ENCODE data around the gene ATP10B.
A peak's percentile ranks its signal among the peaks of the same experiment; 100 is the strongest.

ATP10B gene

DNA sequence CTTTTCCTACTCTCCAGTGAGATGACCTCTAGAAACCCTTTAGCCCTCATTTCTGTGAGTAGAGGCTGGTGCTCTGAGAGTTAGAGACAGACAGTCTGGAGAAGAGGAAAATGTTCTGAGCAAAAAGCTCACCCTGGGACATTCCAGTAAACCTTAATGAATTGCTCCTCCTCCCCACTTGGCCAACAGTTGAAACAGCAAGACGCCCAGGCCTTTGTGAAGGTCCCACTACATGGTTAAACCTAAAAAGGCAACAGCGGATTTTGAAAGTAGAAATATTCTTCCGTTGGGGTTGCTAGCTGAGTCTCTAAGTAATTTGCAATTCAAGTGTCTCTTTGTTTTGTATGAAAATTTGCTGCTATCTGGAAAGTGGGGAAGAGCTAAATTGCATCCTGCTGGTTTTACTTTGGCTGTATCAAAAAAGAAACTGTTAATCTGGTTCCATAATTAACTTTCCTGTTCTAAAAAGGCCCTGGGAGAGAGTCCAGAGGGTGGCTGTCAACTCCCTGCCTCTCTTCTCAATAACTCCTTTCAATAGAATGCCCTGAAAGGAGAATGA lies 63.8 kb downstream of the ATP10B start:
- Histone ChIP-seq H3K9me3 (ENCODE audit: control insufficient read depth, insufficient read depth, low read depth, low read length) (no peaks in the 10 kb centered on the region), H3K4me3 (ENCODE audit: low read depth, low read length) (no peak overlapping the region), H3K27ac (ENCODE audit: extremely low read depth, low read depth, low read length) (no peak overlapping the region), H3K36me3 (ENCODE audit: control insufficient read depth in 2 of 2, insufficient read depth in 1 of 2, low read length in 2 of 2) (no peaks in the 10 kb centered on the region), H3K4me1 (ENCODE audit: control insufficient read depth, insufficient read depth, low read length) (no peaks in the 10 kb centered on the region)
- POLR2A ChIA-PET, result no interaction called here
- CTCF ChIA-PET, result interaction anchor here (1.1 to 2.3 kb wide), 3 partner anchors 11 to 350 kb away, joined by 4 to 14 read pairs (median 4); no protein-coding TSS in a partner anchor
- TF ChIP-seq YY1 (tag by site-specific recombination; IDR thresholded peaks at IDR 0.05) (no peak), ZSCAN30 (tag by site-specific recombination; IDR thresholded peaks at IDR 0.05) (no peak), ZNF23 (tag by site-specific recombination; IDR thresholded peaks at IDR 0.05; ENCODE audit: borderline replicate concordance) (no peak), ZSCAN16 (tag by site-specific recombination; IDR thresholded peaks at IDR 0.05) (no peak), ZNF157 (tag by site-specific recombination; IDR thresholded peaks at IDR 0.05) (no peak), ZNF394 (tag by site-specific recombination; IDR thresholded peaks at IDR 0.05; ENCODE audit: borderline replicate concordance) (no peak), ZNF138 (tag by site-specific recombination; IDR thresholded peaks at IDR 0.05; ENCODE audit: borderline replicate concordance) (no peak), IKZF3 (tag by site-specific recombination; IDR thresholded peaks at IDR 0.05) (no peak), ZNF837 (tag by site-specific recombination; IDR thresholded peaks at IDR 0.05) (no peak), KLF8 (tag by site-specific recombination; IDR thresholded peaks at IDR 0.05) (no peak), ZNF670 (tag by site-specific recombination; IDR thresholded peaks at IDR 0.05; ENCODE audit: low read depth) (no peak), ZNF830 (tag by site-specific recombination; IDR thresholded peaks at IDR 0.05; ENCODE audit: low read depth) (no peak), ZNF843 (tag by site-specific recombination; IDR thresholded peaks at IDR 0.05) (no peak), ZNF501 (tag by site-specific recombination; IDR thresholded peaks at IDR 0.05) (no peak)
- TF ChIP-seq, protein P1, sequence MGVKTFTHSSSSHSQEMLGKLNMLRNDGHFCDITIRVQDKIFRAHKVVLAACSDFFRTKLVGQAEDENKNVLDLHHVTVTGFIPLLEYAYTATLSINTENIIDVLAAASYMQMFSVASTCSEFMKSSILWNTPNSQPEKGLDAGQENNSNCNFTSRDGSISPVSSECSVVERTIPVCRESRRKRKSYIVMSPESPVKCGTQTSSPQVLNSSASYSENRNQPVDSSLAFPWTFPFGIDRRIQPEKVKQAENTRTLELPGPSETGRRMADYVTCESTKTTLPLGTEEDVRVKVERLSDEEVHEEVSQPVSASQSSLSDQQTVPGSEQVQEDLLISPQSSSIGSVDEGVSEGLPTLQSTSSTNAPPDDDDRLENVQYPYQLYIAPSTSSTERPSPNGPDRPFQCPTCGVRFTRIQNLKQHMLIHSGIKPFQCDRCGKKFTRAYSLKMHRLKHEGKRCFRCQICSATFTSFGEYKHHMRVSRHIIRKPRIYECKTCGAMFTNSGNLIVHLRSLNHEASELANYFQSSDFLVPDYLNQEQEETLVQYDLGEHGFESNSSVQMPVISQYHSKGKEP (tag by site-specific recombination; IDR thresholded peaks at IDR 0.05), result no peak
- TF ChIP-seq, protein P2, sequence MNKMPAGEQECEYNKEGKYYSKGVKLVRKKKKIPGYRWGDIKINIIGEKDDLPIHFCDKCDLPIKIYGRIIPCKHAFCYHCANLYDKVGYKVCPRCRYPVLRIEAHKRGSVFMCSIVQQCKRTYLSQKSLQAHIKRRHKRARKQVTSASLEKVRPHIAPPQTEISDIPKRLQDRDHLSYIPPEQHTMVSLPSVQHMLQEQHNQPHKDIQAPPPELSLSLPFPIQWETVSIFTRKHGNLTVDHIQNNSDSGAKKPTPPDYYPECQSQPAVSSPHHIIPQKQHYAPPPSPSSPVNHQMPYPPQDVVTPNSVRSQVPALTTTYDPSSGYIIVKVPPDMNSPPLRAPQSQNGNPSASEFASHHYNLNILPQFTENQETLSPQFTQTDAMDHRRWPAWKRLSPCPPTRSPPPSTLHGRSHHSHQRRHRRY (tag by site-specific recombination; IDR thresholded peaks at IDR 0.05), result no peak
- TF ChIP-seq, protein P3, sequence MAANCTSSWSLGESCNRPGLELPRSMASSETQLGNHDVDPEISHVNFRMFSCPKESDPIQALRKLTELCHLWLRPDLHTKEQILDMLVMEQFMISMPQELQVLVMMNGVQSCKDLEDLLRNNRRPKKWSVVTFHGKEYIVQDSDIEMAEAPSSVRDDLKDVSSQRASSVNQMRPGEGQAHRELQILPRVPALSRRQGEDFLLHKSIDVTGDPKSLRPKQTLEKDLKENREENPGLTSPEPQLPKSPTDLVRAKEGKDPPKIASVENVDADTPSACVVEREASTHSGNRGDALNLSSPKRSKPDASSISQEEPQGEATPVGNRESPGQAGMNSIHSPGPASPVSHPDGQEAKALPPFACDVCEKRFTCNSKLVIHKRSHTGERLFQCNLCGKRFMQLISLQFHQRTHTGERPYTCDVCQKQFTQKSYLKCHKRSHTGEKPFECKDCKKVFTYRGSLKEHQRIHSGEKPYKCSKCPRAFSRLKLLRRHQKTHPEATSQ (tag by site-specific recombination; IDR thresholded peaks at IDR 0.05), result no peak
- TF ChIP-seq, protein P4, sequence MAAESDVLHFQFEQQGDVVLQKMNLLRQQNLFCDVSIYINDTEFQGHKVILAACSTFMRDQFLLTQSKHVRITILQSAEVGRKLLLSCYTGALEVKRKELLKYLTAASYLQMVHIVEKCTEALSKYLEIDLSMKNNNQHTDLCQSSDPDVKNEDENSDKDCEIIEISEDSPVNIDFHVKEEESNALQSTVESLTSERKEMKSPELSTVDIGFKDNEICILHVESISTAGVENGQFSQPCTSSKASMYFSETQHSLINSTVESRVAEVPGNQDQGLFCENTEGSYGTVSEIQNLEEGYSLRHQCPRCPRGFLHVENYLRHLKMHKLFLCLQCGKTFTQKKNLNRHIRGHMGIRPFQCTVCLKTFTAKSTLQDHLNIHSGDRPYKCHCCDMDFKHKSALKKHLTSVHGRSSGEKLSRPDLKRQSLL (tag by site-specific recombination; IDR thresholded peaks at IDR 0.05), result no peak

DNA sequence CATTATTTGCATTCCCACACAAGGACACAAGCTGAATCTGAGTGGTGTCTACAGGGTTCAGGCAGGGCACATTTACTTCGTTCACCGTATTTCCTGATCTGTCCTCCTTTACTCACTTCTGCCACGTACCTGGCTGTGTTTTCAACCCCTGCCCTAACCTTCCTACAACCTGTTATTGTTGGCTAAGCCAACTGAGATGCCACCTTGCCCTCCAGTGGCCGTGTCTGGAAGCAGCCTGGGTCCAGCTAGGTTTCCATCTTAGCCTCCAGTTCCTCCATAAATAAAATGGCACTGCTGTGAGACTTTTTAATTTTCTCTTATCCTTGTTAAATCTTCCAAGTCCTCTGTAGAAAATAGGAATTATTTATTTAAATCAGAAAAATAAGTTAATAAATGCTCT lies 64.8 kb downstream of the ATP10B start:
- ChIA-PET POLR2A (no interaction called here), CTCF (interaction anchor here (0.6 to 2.3 kb wide), 7 partner anchors 10 to 349 kb away, joined by 3 to 14 read pairs (median 4); no protein-coding TSS in a partner anchor)
- Histone ChIP-seq H3K27ac (ENCODE audit: extremely low read depth, low read depth, low read length) (no peak overlapping the region), H3K9me3 (ENCODE audit: control insufficient read depth, insufficient read depth, low read depth, low read length) (no peaks in the 10 kb centered on the region), H3K36me3 (ENCODE audit: control insufficient read depth in 2 of 2, insufficient read depth in 1 of 2, low read length in 2 of 2) (no peaks in the 10 kb centered on the region), H3K4me1 (ENCODE audit: control insufficient read depth, insufficient read depth, low read length) (no peaks in the 10 kb centered on the region), H3K4me3 (ENCODE audit: low read depth, low read length) (no peak overlapping the region)
- TF ChIP-seq, protein P5, sequence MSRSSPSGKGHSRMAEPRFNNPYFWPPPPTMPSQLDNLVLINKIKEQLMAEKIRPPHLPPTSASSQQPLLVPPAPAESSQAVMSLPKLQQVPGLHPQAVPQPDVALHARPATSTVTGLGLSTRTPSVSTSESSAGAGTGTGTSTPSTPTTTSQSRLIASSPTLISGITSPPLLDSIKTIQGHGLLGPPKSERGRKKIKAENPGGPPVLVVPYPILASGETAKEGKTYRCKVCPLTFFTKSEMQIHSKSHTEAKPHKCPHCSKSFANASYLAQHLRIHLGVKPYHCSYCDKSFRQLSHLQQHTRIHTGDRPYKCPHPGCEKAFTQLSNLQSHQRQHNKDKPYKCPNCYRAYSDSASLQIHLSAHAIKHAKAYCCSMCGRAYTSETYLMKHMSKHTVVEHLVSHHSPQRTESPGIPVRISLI (tag by site-specific recombination; IDR thresholded peaks at IDR 0.05), result no peak
- TF ChIP-seq, protein P6, sequence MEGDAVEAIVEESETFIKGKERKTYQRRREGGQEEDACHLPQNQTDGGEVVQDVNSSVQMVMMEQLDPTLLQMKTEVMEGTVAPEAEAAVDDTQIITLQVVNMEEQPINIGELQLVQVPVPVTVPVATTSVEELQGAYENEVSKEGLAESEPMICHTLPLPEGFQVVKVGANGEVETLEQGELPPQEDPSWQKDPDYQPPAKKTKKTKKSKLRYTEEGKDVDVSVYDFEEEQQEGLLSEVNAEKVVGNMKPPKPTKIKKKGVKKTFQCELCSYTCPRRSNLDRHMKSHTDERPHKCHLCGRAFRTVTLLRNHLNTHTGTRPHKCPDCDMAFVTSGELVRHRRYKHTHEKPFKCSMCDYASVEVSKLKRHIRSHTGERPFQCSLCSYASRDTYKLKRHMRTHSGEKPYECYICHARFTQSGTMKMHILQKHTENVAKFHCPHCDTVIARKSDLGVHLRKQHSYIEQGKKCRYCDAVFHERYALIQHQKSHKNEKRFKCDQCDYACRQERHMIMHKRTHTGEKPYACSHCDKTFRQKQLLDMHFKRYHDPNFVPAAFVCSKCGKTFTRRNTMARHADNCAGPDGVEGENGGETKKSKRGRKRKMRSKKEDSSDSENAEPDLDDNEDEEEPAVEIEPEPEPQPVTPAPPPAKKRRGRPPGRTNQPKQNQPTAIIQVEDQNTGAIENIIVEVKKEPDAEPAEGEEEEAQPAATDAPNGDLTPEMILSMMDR (tag by site-specific recombination; IDR thresholded peaks at IDR 0.05), result peak; percentile 42; the same call in 1 of the 2 replicates

Measured in HEK293 (cell line).